K562 (cell line): ENCODE results near the gene TLCD1. TPM values are rescaled to one million over a fixed set of nuclear protein-coding genes. Genes with fewer than 3 reads are reported as not detected.

Experiments used
- ATAC-seq: fragments of 200-7000 bp; cut with Tn5 transposase; 3 replicates; pipeline ENCODE4 v1.9.1; 2020; ENCODE audit warnings: moderate library complexity
- BruUV-seq: library from RNA; stranded (reverse); fragments of 400-500 nt; replicated peaks from 2 replicates; lab custom pipeline; 2021; lab: Mats Ljungman, UMichigan
- CTCF ChIA-PET: fragments of 300-600 bp; formaldehyde crosslinking; extraction: SDS; loops from one replicate; lab custom pipeline; 2021; ENCODE audit warnings: low intra/inter-chr PET ratio; lab: Yijun Ruan, JAX
- POLR2A ChIA-PET: fragments of 300-600, 350-650 bp; sonication (Branson Sonifier 250); formaldehyde crosslinking; extraction: SDS; loops from one replicate; lab custom pipeline; 2021; ENCODE audit warnings: antibody characterized with exemption, inconsistent platforms; lab: Yijun Ruan, JAX
- DNase-seq, 4 experiments: peaks; one replicate each; pipeline versions ENCODE4 v3.0.0 to v3.0.0-alpha.2; 2011 to 2018; ENCODE audit warnings: low spot score in 3 of 4, mixed read lengths in 3 of 4; ENCODE audit errors: extremely low read depth in 1 of 4
- FAIRE-seq: peaks from 2 replicates; lab custom pipeline; 2011; peaks lifted over from hg19 to GRCh38; lab: Jason Lieb, UNC
- H2AFZ ChIP-seq: 2 replicates; pipeline ENCODE4 v1.6.0; 2011; ENCODE audit warnings: low read depth, low read length, control low read depth, inconsistent platforms
- H3K27ac ChIP-seq: fragments of 200-600 bp; 3 replicates; pipeline ENCODE4 v1.8.0; 2011; ENCODE audit warnings: low read depth, mild to moderate bottlenecking, control low read depth, inconsistent platforms, low read length, moderate library complexity, mixed read lengths; ENCODE audit errors: extremely low read depth
- H3K27me3 ChIP-seq, 2 experiments: fragments of 300-600 bp in 1 of 2; 2 replicates in 1 of 2; 3 replicates in 1 of 2; pipeline versions ENCODE4 v1.6.0 to v1.8.0; 2011; ENCODE audit warnings: inconsistent platforms in 2 of 2, low read length in 2 of 2, mild to moderate bottlenecking in 1 of 2, mixed read lengths in 1 of 2, moderate library complexity in 1 of 2; ENCODE audit not compliant: control insufficient read depth in 2 of 2, insufficient read depth in 2 of 2
- H3K36me3 ChIP-seq: fragments of 300-600 bp; 3 replicates; pipeline ENCODE4 v1.8.0; 2011; ENCODE audit warnings: mild to moderate bottlenecking, low read length, inconsistent platforms; ENCODE audit not compliant: control insufficient read depth, insufficient read depth
- H3K4me1 ChIP-seq, 2 experiments: fragments of 200-600 bp in 1 of 2; replicated peaks in 1 of 2; 2 replicates in 1 of 2; 3 replicates in 1 of 2; pipeline versions ENCODE4 v1.5.1 to v1.8.0; 2011; ENCODE audit warnings: inconsistent platforms in 2 of 2, low read length in 2 of 2, mild to moderate bottlenecking in 1 of 2, mixed read lengths in 1 of 2, moderate library complexity in 1 of 2; ENCODE audit not compliant: control insufficient read depth in 2 of 2, insufficient read depth in 2 of 2
- H3K4me2 ChIP-seq: 2 replicates; pipeline ENCODE4 v1.6.1; 2011; ENCODE audit warnings: low read length, control low read depth, inconsistent platforms, mixed read lengths; ENCODE audit not compliant: insufficient read depth
- H3K4me3 ChIP-seq: fragments of 200-600 bp; sonication (generic), shearing (Covaris generic); 2 replicates; pipeline ENCODE4 v1.5.1; 2016; ENCODE audit warnings: control low read depth, inconsistent platforms
- H3K79me2 ChIP-seq: fragments of 200-600 bp; 3 replicates; pipeline ENCODE4 v1.8.0; 2011; ENCODE audit warnings: low read length, inconsistent platforms; ENCODE audit not compliant: control insufficient read depth, insufficient read depth
- H3K9ac ChIP-seq, 2 experiments: 2 replicates each; pipeline versions ENCODE4 v1.6.0 to v1.6.1; 2011; ENCODE audit warnings: low read depth in 2 of 2, low read length in 2 of 2, control low read depth in 1 of 2, inconsistent platforms in 1 of 2, mild to moderate bottlenecking in 1 of 2, mixed read lengths in 1 of 2; ENCODE audit not compliant: insufficient read depth in 1 of 2
- H3K9me1 ChIP-seq: one replicate; pipeline ENCODE4 v1.6.0; 2011; ENCODE audit warnings: inconsistent platforms, mild to moderate bottlenecking, low read length, moderate library complexity; ENCODE audit not compliant: control insufficient read depth, insufficient read depth
- H3K9me3 ChIP-seq: replicated peaks from 2 replicates; pipeline ENCODE4 v1.5.1; 2011; ENCODE audit warnings: low read depth, low read length, inconsistent platforms; ENCODE audit not compliant: control insufficient read depth, insufficient read depth
- H4K20me1 ChIP-seq: replicated peaks from 2 replicates; pipeline ENCODE4 v1.6.1; 2011; ENCODE audit warnings: low read length, inconsistent platforms, mixed read lengths; ENCODE audit not compliant: control insufficient read depth, insufficient read depth
- BRD9 ChIP-seq: fragments of 450-650 bp; IDR thresholded peaks from 2 replicates; pipeline ENCODE4 v1.6.1; 2018; ENCODE audit warnings: low read depth; ENCODE audit not compliant: partially characterized antibody
- CBX1 ChIP-seq: sonication (generic); IDR thresholded peaks from 2 replicates; pipeline ENCODE4 v1.6.1; 2016; ENCODE audit warnings: antibody characterized with exemption, low read depth, mild to moderate bottlenecking
- CTCF ChIP-seq, 3 experiments: IDR thresholded peaks in 2 of 3; conservative IDR thresholded peaks in 1 of 3; 2 replicates each; pipeline ENCODE4 v1.5.1; 2011 to 2012; ENCODE audit warnings: low read length in 3 of 3, mild to moderate bottlenecking in 3 of 3, control low read depth in 2 of 3, improper control_type of control experiment in 1 of 3, inconsistent platforms in 1 of 3, low read depth in 1 of 3, mixed read lengths in 1 of 3, moderate library complexity in 1 of 3; ENCODE audit not compliant: insufficient read depth in 2 of 3
- GATA2 ChIP-seq: sonication (generic); formaldehyde crosslinking; IDR thresholded peaks from 2 replicates; pipeline ENCODE4 v1.4.0; 2020; ENCODE audit warnings: mild to moderate bottlenecking, missing genetic modification reagents
- RAD21 ChIP-seq, 2 experiments: fragments of 250-450 bp in 1 of 2; fragments of 450-650 bp in 1 of 2; sonication (Bioruptor Pico) in 1 of 2; formaldehyde crosslinking in 1 of 2; IDR thresholded peaks in 1 of 2; conservative IDR thresholded peaks in 1 of 2; 2 replicates each; pipeline versions ENCODE4 v1.4.0 to v1.8.0; 2020 to 2022; ENCODE audit warnings: mild to moderate bottlenecking in 2 of 2, moderate library complexity in 1 of 2
- SMC3 ChIP-seq: conservative IDR thresholded peaks from 2 replicates; pipeline ENCODE4 v1.6.1; 2011; ENCODE audit warnings: low read depth, low read length, improper control_type of control experiment; ENCODE audit not compliant: insufficient read depth
- SPI1 ChIP-seq: IDR thresholded peaks from 2 replicates; pipeline ENCODE4 v1.6.1; 2011; ENCODE audit warnings: low read depth, low read length, control low read depth, borderline replicate concordance
- ZNF146 ChIP-seq: IDR thresholded peaks from one replicate; pipeline ENCODE4 v1.6.1; 2018; ENCODE audit warnings: missing compliant biosample characterization; ENCODE audit not compliant: unreplicated experiment
- ZNF239 ChIP-seq: fragments of 250-450 bp; sonication (Bioruptor Pico); IDR thresholded peaks from 2 replicates; pipeline ENCODE4 v1.4.0; 2020; ENCODE audit warnings: mild to moderate bottlenecking
- ZNF699 ChIP-seq: fragments of 250-450 bp; sonication (Bioruptor Pico); IDR thresholded peaks from 2 replicates; pipeline ENCODE4 v1.8.0; 2021; ENCODE audit warnings: mild to moderate bottlenecking, moderate library complexity; ENCODE audit not compliant: insufficient replicate concordance
- WGBS: fragments of 100-300 bp; shearing (Covaris generic); methylation state at CpG from one replicate; pipeline ENCODE4 v1.1.6; 2016; ENCODE audit warnings: low coverage, mixed read lengths; ENCODE audit not compliant: insufficient coverage; ENCODE audit errors: missing lambda C conversion rate; 5-methylcytosine and 5-hydroxymethylcytosine counted together
- in situ Hi-C: fragments of 300-500 bp; cut with MboI; formaldehyde crosslinking; loops from 4 replicates; pipeline ENCODE4 v1.15.0; 2018; ENCODE audit warnings: inconsistent platforms, mixed read lengths
- intact Hi-C: fragments of 100-400 bp; cut with micrococcal nuclease; formaldehyde crosslinking; loops from 2 replicates; pipeline ENCODE4 v1.14.2; 2022
- polyA plus RNA-seq, 8 experiments: library from polyadenylated mRNA; depleted of rRNA in 4 of 8; stranded (reverse) in 5 of 8; unstranded in 3 of 8; fragments of >200 nt; fragmentation: Nextera tagmentation in 2 of 8; fragmentation: Illumina TruSeq in 1 of 8; extraction: Ambion mirVana in 2 of 8; extraction: Trizol in 1 of 8; gene quantifications; 2 replicates each; pipeline versions ENCODE4 v1.2.1 to v1.2.3, GENCODE V29; 2011 to 2014; ENCODE audit warnings: inconsistent platforms in 1 of 8, missing spikeins in 1 of 8
- total RNA-seq, 7 experiments: library from RNA; depleted of rRNA in 6 of 7; stranded (reverse); fragments of >200 nt in 6 of 7; fragmentation: Illumina TruSeq in 2 of 7; extraction: Trizol in 2 of 7; gene quantifications; 2 replicates each; pipeline versions ENCODE4 v1.2.1 to v1.2.3, GENCODE V29; 2011 to 2021; ENCODE audit warnings: low replicate concordance in 1 of 7
- TF ChIP-seq, protein P1 (sequence below): fragments of 450-650 bp; IDR thresholded peaks from 2 replicates; pipeline ENCODE4 v1.6.1; 2017; ENCODE audit warnings: antibody characterized with exemption, mild to moderate bottlenecking
- TF ChIP-seq, protein P2 (sequence below): sonication (generic); formaldehyde crosslinking; IDR thresholded peaks from 2 replicates; pipeline ENCODE4 v1.8.0; 2022; ENCODE audit warnings: mild to moderate bottlenecking, missing genetic modification reagents
- TF ChIP-seq, protein P3 (sequence below): sonication (generic); formaldehyde crosslinking; IDR thresholded peaks from 2 replicates; pipeline ENCODE4 v1.5.0; 2020; ENCODE audit warnings: missing genetic modification reagents

TLCD1 gene
- total and polyA plus RNA-seq, 9 of the 15 experiments (the other 6 are each of a cell fraction or from before 2014, with no cell fraction given) = 6.8 to 37.7 (median 21.7) TPM

DNA sequence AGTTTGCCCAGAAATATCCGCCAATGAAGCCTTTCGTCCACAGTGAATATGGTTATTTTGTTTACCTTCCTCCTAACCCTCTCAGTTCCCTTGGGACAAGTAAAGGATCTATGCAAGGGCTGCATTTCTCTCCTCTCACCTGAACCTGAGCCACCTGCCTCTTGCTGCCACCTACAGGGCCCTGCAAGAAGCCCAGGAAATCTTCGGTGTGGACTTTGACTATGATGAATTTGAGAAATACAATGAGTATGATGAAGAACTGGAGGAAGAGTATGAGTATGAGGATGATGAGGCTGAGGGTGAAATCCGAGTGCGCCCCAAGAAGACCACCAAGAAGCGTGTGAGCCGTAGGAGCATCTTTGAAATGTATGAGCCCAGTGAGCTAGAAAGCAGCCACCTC lies 50.1 kb downstream of the TLCD1 start:
- Histone ChIP-seq H3K9ac (no peak overlapping the region), H3K27ac (no peak overlapping the region), H3K9me1 (no peaks in the 10 kb centered on the region), H2AFZ (no peak overlapping the region), H3K79me2 (no peaks in the 10 kb centered on the region), H3K36me3 (peaks cover 96% of the 10 kb centered on the region), H3K4me1 (no peaks in the 10 kb centered on the region), H3K4me3 (no peak overlapping the region), H4K20me1 (no peaks in the 10 kb centered on the region), H3K27me3 (no peaks in the 10 kb centered on the region), H3K9me3 (no peaks in the 10 kb centered on the region), H3K4me2 (no peak overlapping the region)
- DNase-seq (peak in 1 of 4 experiments; percentile 25), ATAC-seq (peak; percentile 75), FAIRE-seq (peak; percentile 42)
- 94% methylated on average over 7 of the region's 7 CpGs for WGBS
- in situ Hi-C loops = no loop called here
- ChIA-PET POLR2A (interaction anchor here (0.6 to 8.6 kb wide), 9 partner anchors 8 to 84 kb away, joined by 3 to 56 read pairs (median 4); partner anchors contain the start of genes RPL23A, SDF2 and SUPT6H), CTCF (interaction anchor here (0.8 to 2.5 kb wide), 2 partner anchors 27 to 29 kb away, joined by 3 to 15 read pairs; no protein-coding TSS in a partner anchor)
- BruUV-seq = no TSS peak
- intact Hi-C loops = loop anchor here (5.0 kb wide), 1 partner anchor 34 kb away; no protein-coding TSS in a partner anchor
- TF ChIP-seq ZNF239 (CRISPR knock-in tag) (peak; percentile 85), RAD21 (CRISPR knock-in tag; conservative IDR thresholded peaks at IDR 0.05 in 1 of 2, IDR thresholded peaks at IDR 0.05 in 1 of 2) (peak in 1 of 2 experiments; percentile 46; a peak in 2 of 4 replicates), ZNF699 (no peak), CTCF (IDR thresholded peaks at IDR 0.05 in 2 of 3, conservative IDR thresholded peaks at IDR 0.05 in 1 of 3; ENCODE audit: insufficient read depth in 2 of 3, low read depth in 1 of 3, low read length in 3 of 3) (peak; percentile 57 to 69 (median 60)), SPI1 (no peak), CBX1 (no peak), SMC3 (0 out of 2 replicates have a peak, but pooled peaks have one; percentile 11), BRD9 (no peak), ZNF146 (CRISPR knock-in tag) (no peak), GATA2 (no peak)
- TF ChIP-seq, protein P1, sequence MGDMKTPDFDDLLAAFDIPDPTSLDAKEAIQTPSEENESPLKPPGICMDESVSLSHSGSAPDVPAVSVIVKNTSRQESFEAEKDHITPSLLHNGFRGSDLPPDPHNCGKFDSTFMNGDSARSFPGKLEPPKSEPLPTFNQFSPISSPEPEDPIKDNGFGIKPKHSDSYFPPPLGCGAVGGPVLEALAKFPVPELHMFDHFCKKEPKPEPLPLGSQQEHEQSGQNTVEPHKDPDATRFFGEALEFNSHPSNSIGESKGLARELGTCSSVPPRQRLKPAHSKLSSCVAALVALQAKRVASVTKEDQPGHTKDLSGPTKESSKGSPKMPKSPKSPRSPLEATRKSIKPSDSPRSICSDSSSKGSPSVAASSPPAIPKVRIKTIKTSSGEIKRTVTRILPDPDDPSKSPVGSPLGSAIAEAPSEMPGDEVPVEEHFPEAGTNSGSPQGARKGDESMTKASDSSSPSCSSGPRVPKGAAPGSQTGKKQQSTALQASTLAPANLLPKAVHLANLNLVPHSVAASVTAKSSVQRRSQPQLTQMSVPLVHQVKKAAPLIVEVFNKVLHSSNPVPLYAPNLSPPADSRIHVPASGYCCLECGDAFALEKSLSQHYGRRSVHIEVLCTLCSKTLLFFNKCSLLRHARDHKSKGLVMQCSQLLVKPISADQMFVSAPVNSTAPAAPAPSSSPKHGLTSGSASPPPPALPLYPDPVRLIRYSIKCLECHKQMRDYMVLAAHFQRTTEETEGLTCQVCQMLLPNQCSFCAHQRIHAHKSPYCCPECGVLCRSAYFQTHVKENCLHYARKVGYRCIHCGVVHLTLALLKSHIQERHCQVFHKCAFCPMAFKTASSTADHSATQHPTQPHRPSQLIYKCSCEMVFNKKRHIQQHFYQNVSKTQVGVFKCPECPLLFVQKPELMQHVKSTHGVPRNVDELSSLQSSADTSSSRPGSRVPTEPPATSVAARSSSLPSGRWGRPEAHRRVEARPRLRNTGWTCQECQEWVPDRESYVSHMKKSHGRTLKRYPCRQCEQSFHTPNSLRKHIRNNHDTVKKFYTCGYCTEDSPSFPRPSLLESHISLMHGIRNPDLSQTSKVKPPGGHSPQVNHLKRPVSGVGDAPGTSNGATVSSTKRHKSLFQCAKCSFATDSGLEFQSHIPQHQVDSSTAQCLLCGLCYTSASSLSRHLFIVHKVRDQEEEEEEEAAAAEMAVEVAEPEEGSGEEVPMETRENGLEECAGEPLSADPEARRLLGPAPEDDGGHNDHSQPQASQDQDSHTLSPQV = no peak
- TF ChIP-seq, protein P2, sequence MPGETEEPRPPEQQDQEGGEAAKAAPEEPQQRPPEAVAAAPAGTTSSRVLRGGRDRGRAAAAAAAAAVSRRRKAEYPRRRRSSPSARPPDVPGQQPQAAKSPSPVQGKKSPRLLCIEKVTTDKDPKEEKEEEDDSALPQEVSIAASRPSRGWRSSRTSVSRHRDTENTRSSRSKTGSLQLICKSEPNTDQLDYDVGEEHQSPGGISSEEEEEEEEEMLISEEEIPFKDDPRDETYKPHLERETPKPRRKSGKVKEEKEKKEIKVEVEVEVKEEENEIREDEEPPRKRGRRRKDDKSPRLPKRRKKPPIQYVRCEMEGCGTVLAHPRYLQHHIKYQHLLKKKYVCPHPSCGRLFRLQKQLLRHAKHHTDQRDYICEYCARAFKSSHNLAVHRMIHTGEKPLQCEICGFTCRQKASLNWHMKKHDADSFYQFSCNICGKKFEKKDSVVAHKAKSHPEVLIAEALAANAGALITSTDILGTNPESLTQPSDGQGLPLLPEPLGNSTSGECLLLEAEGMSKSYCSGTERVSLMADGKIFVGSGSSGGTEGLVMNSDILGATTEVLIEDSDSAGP (CRISPR knock-in tag) = no peak
- TF ChIP-seq, protein P3, sequence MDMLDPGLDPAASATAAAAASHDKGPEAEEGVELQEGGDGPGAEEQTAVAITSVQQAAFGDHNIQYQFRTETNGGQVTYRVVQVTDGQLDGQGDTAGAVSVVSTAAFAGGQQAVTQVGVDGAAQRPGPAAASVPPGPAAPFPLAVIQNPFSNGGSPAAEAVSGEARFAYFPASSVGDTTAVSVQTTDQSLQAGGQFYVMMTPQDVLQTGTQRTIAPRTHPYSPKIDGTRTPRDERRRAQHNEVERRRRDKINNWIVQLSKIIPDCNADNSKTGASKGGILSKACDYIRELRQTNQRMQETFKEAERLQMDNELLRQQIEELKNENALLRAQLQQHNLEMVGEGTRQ = no peak
